GM12874 (cell line): Measurements from ENCODE around the gene NUP50.

ENCODE experiments used
- CTCF ChIP-seq: IDR thresholded peaks from 2 replicates; pipeline ENCODE4 v1.5.1; 2011; ENCODE audit warnings: low read depth, mild to moderate bottlenecking, control low read depth, low read length, moderate library complexity; ENCODE audit not compliant: insufficient read depth

Gene NUP50

GRCh38 chr22:45235101-45235777, 71.5 kb downstream of the NUP50 start:
- no peak for TF ChIP-seq CTCF

- TF ChIP-seq CTCF: no peak
Observed at GRCh38 chr22:45235851-45236342, 72.2 kb downstream of the NUP50 start.

DNA sequence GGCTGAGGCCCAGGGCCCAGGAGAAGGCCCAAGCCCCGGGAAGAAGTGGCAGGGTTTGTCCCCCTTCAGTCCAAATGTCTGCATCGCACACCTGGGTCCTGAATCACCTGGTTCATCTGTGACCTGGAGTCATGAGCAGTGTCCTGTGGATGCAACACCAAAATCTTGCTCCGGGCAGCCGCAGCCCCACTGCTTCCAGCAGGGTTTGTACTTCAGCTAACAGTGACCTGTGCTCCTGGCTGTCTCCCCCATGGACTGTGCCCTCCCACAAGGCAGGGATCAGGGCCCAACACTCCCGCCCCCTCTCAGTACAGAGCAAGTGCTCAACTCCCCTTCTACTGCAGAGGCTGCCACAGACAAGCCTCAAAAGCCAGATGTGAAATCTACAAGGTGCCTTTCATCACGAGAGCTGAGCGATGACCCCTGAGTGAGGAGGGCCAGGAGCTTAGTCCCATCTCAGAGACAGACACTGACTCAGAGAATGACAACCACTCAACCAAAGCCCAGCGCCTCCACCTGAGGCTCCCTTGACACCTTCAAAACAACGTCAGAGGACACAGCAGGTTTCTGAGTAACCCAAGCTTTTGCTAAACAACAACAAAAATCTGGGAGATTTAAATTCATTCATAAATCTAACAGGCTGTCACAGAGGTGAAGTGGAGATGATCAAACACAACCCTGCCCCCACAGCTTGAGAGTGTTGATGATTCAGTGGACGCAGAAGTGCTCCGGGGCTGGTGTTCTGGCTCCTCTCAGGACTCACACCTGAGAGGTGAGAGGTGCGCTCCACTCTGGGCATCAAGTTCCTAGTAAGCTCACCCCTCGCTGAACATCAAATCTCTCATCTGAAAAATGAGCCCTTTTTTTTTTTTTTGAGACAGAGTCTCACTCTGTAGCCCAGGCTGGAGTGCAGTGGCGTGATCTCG, 73.6 kb downstream of the NUP50 start:
- no peak for TF ChIP-seq CTCF
